ENCODE data around the gene DDX1.
"Not testable (repeated sequence)": the region's sequence is repeated elsewhere in the genome, so short reads cannot be mapped to it uniquely, and the experiment has no call there.

The DDX1 gene

DNA sequence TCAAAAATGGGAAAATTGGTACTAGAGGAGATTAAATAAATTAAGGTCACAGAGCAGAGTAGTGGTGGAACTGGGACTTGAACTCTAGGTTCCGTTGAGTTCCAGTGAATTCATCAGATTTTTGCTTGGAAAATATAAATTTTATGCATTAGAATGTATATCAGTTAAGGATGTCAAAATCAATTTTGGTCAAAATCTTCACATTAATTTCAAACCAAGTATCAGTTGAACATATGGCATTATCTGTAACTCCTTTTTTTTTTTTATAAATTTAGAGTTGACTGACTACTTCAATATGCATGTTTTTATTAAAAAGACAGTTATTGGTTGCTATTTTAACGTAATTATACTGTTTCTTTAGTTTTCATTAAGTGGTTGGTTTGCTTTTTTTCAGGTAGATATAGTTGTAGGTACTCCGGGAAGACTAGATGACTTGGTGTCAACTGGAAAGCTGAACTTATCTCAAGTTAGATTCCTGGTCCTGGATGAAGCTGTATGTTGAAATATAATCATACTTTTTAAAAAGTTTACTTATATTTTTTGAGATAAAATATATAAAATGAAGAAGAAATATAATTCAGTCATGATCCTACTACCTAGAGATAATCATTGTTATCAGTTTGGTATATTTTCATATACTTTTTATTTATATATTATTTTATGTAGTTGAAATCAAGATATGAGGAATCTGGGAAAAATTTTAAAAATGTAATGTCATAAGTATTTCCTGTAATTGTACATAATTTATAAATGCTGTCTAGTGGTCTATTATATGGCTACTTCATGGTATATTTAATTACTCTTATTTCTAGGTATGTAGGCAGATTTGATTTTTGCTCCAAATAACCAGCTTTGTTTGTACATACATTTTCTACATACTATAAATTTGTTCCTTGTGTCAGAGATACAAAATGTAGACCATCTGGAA, 25.4 kb downstream of the DDX1 start:
- peak; percentile 67 for FAIRE-seq

- FAIRE-seq: peak; percentile 66
Observed at GRCh38 chr2:15617778-15618448, 26.2 kb downstream of the DDX1 start.

GRCh38 chr2:15618449-15618855, 26.8 kb downstream of the DDX1 start:
- no peak for FAIRE-seq

DNA sequence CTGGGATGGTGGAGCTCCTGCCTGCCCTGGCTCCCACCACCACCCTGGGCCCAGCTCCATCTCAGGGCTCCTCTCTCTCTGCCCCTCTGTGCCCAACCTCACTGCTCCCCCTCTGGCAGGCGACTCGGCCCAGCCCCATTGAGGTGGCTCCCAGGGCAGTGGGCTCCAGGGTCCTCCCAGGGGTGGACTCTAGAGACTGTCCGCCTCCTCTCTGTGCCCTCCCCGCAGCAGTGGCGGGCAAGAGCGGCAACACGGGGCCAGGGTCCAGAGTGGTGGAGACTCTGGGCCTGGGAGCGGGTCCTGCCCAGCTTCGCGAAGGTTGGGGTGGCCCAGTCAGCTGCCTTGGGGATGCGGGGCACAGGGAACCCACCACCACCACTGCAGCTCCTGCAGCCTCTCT, 27.4 kb downstream of the DDX1 start:
- FAIRE-seq: no peak

DNA sequence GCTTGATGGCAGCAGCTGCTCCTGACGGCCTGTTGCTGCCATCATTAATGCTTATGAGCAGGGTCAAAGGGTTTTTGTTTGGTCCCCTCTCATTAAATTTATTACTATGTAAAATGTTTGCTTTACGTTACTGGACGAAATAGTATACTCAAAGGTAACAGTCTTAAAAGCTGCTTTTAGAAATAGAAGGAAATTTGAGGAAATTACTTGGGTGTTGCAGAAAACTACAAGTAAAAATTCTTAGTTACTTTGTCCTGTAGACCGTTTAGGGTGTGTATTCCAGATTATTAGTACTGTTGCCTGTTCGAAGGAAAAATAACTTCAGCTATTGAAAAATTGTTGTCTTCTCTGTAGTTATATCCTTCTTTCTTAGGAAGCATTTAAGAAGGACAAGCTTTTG, 27.8 kb downstream of the DDX1 start:
- FAIRE-seq: no peak

- no peak for FAIRE-seq
Observed at GRCh38 chr2:15619938-15620337, 28.3 kb downstream of the DDX1 start.

DNA sequence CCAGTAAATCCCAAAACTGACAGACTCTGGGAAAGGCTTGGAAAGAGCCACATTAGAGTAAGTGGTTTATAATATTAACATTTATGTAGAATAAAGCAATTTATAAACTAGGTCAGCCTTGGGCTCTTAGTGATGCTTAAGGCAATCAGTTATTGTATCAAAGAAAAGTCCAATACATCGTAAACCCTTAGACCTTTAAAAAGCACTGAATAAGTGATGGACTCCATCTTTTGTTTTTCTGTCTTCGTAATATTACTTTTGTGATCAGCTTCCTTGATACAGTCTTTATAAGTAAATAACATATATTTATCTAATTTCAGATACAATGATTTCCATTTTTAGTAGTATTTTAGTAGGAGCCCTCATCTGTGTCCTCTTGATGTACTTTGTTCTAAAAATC, 28.7 kb downstream of the DDX1 start:
- no peak for FAIRE-seq

GRCh38 chr2:15620857-15621471, 29.3 kb downstream of the DDX1 start:
- peak; percentile 21 for FAIRE-seq

DNA sequence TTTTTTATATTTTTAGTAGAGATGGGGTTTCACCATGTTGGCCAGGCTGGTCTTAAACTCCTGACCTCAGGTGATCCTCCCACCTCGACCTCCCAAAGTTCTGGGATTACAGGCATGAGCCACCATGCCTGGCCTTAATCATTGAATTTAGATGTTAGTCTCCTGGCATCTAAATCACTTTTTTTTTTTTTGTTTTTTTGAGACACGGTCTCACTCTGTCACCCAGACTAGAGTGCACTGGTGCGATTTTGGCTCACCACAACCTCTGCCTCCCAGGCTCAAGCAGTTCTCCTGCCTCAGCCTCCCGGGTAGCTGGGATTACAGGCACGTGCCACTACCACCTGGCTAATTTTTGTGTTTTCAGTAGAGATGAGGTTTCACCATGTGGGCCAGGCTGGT, 29.8 kb downstream of the DDX1 start:
- not testable (repeated sequence) for FAIRE-seq

- FAIRE-seq: no peak
Observed at GRCh38 chr2:15622214-15622613, 30.5 kb downstream of the DDX1 start.

- peak; percentile 52 for FAIRE-seq
Observed at GRCh38 chr2:15622614-15623480, 31.2 kb downstream of the DDX1 start.

DNA sequence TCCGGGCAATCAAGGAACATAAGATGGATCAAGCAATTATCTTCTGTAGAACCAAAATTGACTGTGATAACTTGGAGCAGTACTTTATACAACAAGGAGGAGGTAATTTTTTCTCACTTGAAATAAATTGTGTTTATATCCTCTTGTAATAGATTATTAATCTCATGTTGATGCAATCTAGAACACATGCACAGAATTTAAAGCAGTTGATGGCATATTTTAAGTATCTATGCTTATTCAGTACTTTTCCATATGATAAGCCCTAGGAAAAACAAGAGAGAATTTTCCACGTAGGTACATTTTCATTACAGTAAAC, 31.8 kb downstream of the DDX1 start:
- no peak for FAIRE-seq

DNA sequence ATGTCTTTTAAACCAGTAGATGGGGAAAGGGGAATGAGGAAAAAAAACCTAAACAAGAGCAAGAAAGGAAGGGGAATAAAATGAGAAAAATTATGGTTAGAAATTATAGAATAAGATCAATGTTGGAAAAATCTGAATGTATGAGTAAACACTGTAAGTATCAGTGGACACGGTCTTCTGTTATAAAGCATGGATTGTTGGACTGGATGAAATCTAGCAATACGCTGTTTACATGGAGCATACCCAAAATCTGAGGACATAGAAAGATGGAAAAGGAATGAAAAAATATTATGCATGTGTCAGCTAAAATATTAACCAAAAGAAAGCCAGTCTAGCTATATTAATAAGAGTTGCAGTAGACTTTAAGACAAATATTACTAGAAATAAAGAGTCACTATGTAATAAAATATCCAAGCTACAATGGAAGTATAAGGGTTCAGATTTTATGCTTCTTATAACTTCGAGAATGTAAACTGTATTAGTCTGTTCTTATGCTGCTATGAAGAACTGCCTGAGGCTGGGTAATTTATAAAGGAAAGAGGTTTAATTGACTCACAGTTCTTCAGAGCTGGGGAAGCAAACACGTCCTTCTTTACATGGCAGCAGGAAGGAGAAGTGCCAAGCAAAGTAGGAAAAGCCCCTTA, 32.4 kb downstream of the DDX1 start:
- FAIRE-seq: no peak

GRCh38 chr2:15624903-15625302, 33.2 kb downstream of the DDX1 start:
- FAIRE-seq: no peak

DNA sequence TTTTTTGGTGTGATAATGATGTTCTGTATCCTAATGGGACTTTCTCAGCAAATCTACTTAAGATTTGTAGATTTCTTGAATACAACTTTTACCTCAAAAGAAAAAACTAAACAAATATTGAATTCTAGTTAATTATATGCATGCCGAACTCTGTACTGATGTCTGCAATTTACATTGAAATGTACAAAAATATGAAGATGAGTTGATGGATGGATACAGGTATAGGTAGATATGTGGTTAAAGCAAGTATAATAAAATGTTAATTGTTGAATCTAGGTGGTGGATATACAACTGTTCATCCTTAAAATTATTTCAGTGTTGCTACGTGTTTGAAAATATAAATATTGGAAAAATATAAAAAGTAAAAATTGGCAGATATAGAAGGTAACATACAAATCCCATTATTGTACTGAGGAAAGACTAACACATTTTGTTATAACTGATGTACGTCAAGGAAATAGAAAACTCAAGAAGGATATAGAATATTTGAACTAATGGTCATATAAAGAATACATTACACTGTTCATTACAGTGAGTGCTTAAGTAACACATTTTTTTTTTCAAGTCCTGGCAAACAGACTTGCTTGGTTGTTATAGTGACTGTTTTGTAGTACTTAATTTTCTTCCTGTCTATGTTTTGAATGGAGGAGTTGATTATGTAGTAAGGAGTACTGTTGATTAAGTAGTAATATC, 33.8 kb downstream of the DDX1 start:
- no peak for FAIRE-seq

DNA sequence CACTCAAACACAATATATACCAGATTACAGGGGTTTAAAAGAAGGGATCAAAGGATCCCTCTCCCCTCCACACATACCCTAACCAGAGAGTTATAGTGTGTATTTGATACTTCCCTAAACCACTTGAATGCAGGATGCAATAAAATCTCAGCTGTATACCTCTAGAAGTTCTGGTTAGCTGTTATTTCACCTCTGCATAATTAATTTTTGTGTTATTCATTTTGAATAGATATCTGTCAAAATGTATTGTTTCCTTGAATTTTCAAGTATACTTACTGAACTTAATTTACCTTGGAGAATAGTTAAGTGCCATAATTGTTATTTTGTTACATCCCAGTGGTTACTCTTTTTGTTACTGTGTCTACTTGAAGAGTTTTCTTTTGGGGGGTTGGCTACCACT, 34.5 kb downstream of the DDX1 start:
- FAIRE-seq: no peak

DNA sequence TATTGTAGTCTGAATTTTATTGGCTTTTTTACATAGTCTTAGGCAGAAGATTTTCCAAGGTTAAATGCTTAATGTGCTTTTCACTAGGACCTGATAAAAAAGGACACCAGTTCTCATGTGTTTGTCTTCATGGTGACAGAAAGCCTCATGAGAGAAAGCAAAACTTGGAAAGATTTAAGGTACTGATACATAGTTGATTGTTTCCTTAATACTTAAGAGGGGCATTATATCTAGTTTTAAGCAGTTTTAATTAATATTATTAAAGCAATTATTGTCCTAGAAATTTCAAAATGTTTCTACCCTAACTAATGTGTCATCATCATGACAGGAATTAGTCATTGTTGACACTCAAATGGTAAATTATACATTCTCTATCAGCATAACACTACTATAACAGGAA, 35.3 kb downstream of the DDX1 start:
- FAIRE-seq: no peak

- FAIRE-seq: no peak
Observed at GRCh38 chr2:15627817-15628684, 36.4 kb downstream of the DDX1 start.

- no peak for FAIRE-seq
Observed at GRCh38 chr2:15628899-15629855, 37.5 kb downstream of the DDX1 start.
